Measurements from ENCODE around the gene FBXO42. TPM values are rescaled to one million over a fixed set of nuclear protein-coding genes. Genes with fewer than 3 reads are reported as not detected.

Gene FBXO42
- total RNA-seq, 4 donors from 2014 or later = 22.0 to 52.6 (median 35.3) TPM

DNA sequence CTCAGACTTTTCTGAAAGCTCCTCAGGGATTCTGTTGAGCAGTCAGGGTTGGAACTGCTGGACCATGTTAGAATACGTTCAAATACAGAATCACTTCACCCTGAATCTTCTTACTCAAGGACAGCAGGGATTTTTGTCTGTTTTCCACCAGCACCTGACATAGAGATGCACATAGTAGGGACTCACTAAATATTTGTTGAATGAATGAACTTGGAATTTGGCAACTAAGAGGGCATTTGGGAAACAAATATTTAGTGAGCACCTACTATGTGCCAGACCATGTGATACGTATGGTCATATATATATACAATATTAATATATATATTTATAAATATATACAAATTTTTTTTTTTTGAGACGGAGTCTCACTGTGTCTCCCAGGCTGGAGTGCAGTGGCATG is 4.6 kb upstream of the FBXO42 start:
- Histone ChIP-seq H3K4me1 (peaks cover 4 to 9% (median 8%) of the 10 kb centered on the region in 4 donors), H3K36me3 (no peaks in the 10 kb centered on the region), H3K4me3 (no peak overlapping the region), H3K27ac (replicated peaks in 1 of 4) (no peak overlapping the region), H3K27me3 (no peaks in the 10 kb centered on the region), H3K9me3 (no peaks in the 10 kb centered on the region)
- 80% methylated on average over 3 of the region's 3 CpGs for WGBS
- no peak for DNase-seq (ENCODE audit: extremely low spot score)
- intact Hi-C loops (cut with DNase I) = no loop called here
- TF ChIP-seq POLR2AphosphoS5 (IDR thresholded peaks at IDR 0.05) (no peak), EP300 (IDR thresholded peaks at IDR 0.05) (no peak), POLR2A (IDR thresholded peaks at IDR 0.05; ENCODE audit: low read depth) (no peak), CTCF (IDR thresholded peaks at IDR 0.05) (no peak)

DNA sequence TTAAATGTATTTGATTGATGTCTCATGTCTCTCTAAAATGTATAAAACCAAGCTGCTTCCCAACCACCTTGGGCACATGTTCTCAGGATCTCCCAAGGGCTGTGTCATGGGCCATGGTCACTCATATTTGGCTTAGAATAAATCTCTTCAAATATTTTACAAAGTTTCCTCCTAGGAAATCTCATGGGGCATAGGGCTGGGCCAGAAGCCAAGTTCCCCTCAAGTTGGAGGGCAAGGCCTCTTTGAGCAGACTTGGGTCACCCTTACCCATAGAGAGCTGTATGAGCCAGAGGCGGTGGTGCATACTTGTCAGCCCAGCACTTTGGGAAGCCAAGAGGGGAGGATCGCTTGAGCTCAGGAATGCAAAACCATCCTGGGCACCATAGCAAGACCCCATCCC is 2.3 kb upstream of the FBXO42 start:
- Histone ChIP-seq H3K27me3 (no peaks in the 10 kb centered on the region), H3K36me3 (no peaks in the 10 kb centered on the region), H3K4me1 (peaks cover 13 to 25% (median 24%) of the 10 kb centered on the region in 4 donors), H3K4me3 (no peak overlapping the region), H3K27ac (replicated peaks in 1 of 4) (no peak overlapping the region), H3K9me3 (no peaks in the 10 kb centered on the region)
- intact Hi-C loops (cut with DNase I) = no loop called here
- no peak for DNase-seq (ENCODE audit: extremely low spot score)
- TF ChIP-seq EP300 (IDR thresholded peaks at IDR 0.05) (no peak), POLR2AphosphoS5 (IDR thresholded peaks at IDR 0.05) (no peak), CTCF (IDR thresholded peaks at IDR 0.05) (no peak), POLR2A (IDR thresholded peaks at IDR 0.05; ENCODE audit: low read depth) (no peak)
- WGBS = 92% methylated on average over 2 of the region's 2 CpGs

- Histone ChIP-seq H3K4me3 (peak overlapping the region; percentile 81 to 95 (median 86)), H3K4me1 (peaks cover 22 to 39% (median 39%) of the 10 kb centered on the region in 4 donors), H3K9me3 (no peaks in the 10 kb centered on the region), H3K27me3 (no peaks in the 10 kb centered on the region), H3K27ac (replicated peaks in 1 of 4) (peak overlapping the region; percentile 93 to 97 (median 97)), H3K36me3 (no peaks in the 10 kb centered on the region)
- TF ChIP-seq CTCF (IDR thresholded peaks at IDR 0.05) (no peak), POLR2A (IDR thresholded peaks at IDR 0.05; ENCODE audit: low read depth) (no peak), EP300 (IDR thresholded peaks at IDR 0.05) (no peak), POLR2AphosphoS5 (IDR thresholded peaks at IDR 0.05) (no peak)
- WGBS = 61% methylated on average over 11 of the region's 11 CpGs
- intact Hi-C loops (cut with DNase I) = no loop called here
- no peak for DNase-seq (ENCODE audit: extremely low spot score)
Observed at GRCh38 chr1:16352842-16353535, 709 bp upstream of the FBXO42 start.

GRCh38 chr1:16351456-16351993 is 755 bp downstream of the FBXO42 start:
- peak overlapping the region; percentile 81 to 95 (median 86) for H3K4me3 ChIP-seq
- no peaks in the 10 kb centered on the region for H3K27me3 ChIP-seq
- WGBS = 1% methylated on average over 20 of the region's 20 CpGs
- DNase-seq (ENCODE audit: extremely low spot score) = no peak
- intact Hi-C loops (cut with DNase I) = no loop called here
- H3K4me1 ChIP-seq = peaks cover 22 to 49% (median 42%) of the 10 kb centered on the region in 4 donors
- no peak for TF ChIP-seq POLR2AphosphoS5 (IDR thresholded peaks at IDR 0.05)
- H3K27ac ChIP-seq (replicated peaks in 1 of 4) = peak overlapping the region; percentile 93 to 97 (median 97)
- H3K36me3 ChIP-seq = no peaks in the 10 kb centered on the region
- H3K9me3 ChIP-seq = no peaks in the 10 kb centered on the region

GRCh38 chr1:16349847-16350406 is 2.4 kb downstream of the FBXO42 start:
- H3K27ac ChIP-seq (replicated peaks in 1 of 4) = peak overlapping the region in 2 of 4 donors; percentile 18 to 97
- peak overlapping the region in 1 of 4 donors; percentile 20 for H3K4me3 ChIP-seq
- no peak for TF ChIP-seq POLR2AphosphoS5 (IDR thresholded peaks at IDR 0.05)
- TF ChIP-seq EP300 (IDR thresholded peaks at IDR 0.05) = no peak
- TF ChIP-seq CTCF (IDR thresholded peaks at IDR 0.05) = no peak
- TF ChIP-seq POLR2A (IDR thresholded peaks at IDR 0.05; ENCODE audit: low read depth) = no peak
- WGBS = 52% methylated on average over 2 of the region's 2 CpGs
- peaks cover 22 to 52% (median 44%) of the 10 kb centered on the region in 4 donors for H3K4me1 ChIP-seq
- intact Hi-C loops (cut with DNase I) = no loop called here
- no peaks in the 10 kb centered on the region for H3K27me3 ChIP-seq
- H3K36me3 ChIP-seq = no peaks in the 10 kb centered on the region
- DNase-seq (ENCODE audit: extremely low spot score) = no peak
- H3K9me3 ChIP-seq = no peaks in the 10 kb centered on the region

All from esophagus muscularis mucosa (tissue), 4 donors.